ENCODE measurements around the gene AGMO. TPM values are rescaled to one million over a fixed set of nuclear protein-coding genes. Genes with fewer than 3 reads are reported as not detected.

AGMO gene
- total RNA-seq, 1 donor from 2014 or later = 0.36 TPM

GRCh38 chr7:15476531-15476918 is 85.3 kb downstream of the AGMO start:
- no peak for TF ChIP-seq CTCF (IDR thresholded peaks at IDR 0.05; ENCODE audit: borderline replicate concordance)
- H3K4me3 ChIP-seq = peak overlapping the region; percentile 12
- intact Hi-C loops (cut with micrococcal nuclease) = no loop called here
- no peaks in the 10 kb centered on the region for H3K27me3 ChIP-seq (ENCODE audit: low read depth)
- peaks cover 6% of the 10 kb centered on the region for H3K4me1 ChIP-seq
- peaks cover 16% of the 10 kb centered on the region for H3K9me3 ChIP-seq (replicated peaks)
- H3K36me3 ChIP-seq = no peaks in the 10 kb centered on the region
- no peak for DNase-seq
- peak overlapping the region; percentile 16 for H3K27ac ChIP-seq (replicated peaks)

GRCh38 chr7:15475808-15476530 is 85.8 kb downstream of the AGMO start:
- intact Hi-C loops (cut with micrococcal nuclease) = no loop called here
- no peak for TF ChIP-seq CTCF (IDR thresholded peaks at IDR 0.05; ENCODE audit: borderline replicate concordance)
- DNase-seq = no peak
- H3K36me3 ChIP-seq = no peaks in the 10 kb centered on the region
- no peaks in the 10 kb centered on the region for H3K27me3 ChIP-seq (ENCODE audit: low read depth)
- peaks cover under 1% of the 10 kb centered on the region for H3K4me1 ChIP-seq
- H3K4me3 ChIP-seq = peak overlapping the region; percentile 12
- peaks cover 16% of the 10 kb centered on the region for H3K9me3 ChIP-seq (replicated peaks)
- peak overlapping the region; percentile 16 for H3K27ac ChIP-seq (replicated peaks)

DNA sequence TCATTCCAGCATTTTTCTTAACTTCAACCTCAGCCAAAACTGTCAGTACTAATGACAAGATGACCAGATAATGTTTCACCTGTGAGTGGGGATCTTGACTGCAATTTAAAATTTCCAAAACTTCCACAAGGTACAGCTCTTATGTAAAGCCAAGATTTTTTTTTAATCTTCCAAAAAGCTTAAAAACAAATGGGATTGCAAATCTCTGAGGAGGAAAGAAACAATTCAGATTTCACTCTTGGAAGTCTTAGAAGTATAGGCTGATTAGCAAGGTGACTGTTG is 90.2 kb downstream of the AGMO start:
- TF ChIP-seq CTCF (IDR thresholded peaks at IDR 0.05; ENCODE audit: borderline replicate concordance) = no peak
- H3K27ac ChIP-seq (replicated peaks) = no peak overlapping the region

DNA sequence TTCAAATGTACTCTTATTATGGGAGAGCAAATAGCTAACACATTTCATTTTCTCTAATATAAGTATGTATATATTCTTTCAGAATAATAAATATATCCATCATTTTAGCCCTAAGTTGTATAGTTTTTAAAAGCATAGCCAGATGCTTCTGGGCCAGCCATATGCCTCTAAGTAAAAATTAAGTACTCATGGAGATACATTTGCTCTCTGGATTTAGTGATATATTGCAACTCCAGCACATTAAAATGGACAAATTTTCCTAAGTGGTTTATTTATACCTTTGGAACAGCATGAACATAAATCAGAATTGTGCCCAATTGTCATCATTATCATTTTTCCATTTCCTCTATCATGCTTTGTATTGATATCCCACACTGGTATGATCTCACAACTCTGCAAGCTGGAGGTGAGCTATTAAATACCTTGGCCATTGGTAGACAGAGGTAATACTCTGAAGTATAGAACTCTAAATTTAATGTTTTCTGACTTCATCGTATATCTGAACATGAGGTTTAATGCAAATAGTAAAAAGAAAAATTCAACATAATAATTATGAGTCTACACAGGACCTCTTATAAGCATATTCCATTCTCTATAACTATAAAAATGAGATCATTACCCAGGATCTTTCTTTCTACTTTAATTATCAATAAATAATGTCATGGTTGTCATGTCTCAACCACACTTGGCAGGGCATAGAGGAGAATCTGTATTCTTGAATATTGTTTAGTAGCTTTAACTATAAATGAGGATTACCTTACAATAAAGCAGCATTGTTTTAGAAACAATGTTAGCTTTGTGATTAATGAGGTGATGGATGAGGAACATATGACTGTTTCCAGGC is 90.8 kb downstream of the AGMO start:
- no peaks in the 10 kb centered on the region for H3K27me3 ChIP-seq (ENCODE audit: low read depth)
- TF ChIP-seq CTCF (IDR thresholded peaks at IDR 0.05; ENCODE audit: borderline replicate concordance) = no peak
- H3K9me3 ChIP-seq (replicated peaks) = peaks cover 16% of the 10 kb centered on the region
- H3K27ac ChIP-seq (replicated peaks) = no peak overlapping the region
- H3K4me1 ChIP-seq = no peaks in the 10 kb centered on the region
- H3K36me3 ChIP-seq = no peaks in the 10 kb centered on the region
- DNase-seq = no peak
- intact Hi-C loops (cut with micrococcal nuclease) = no loop called here
- H3K4me3 ChIP-seq = no peak overlapping the region

More for the DNA sequence above, 90.2 kb downstream of the AGMO start:
- no peaks in the 10 kb centered on the region for H3K36me3 ChIP-seq
- no peak overlapping the region for H3K4me3 ChIP-seq
- peaks cover 16% of the 10 kb centered on the region for H3K9me3 ChIP-seq (replicated peaks)
- intact Hi-C loops (cut with micrococcal nuclease) = no loop called here
- no peaks in the 10 kb centered on the region for H3K4me1 ChIP-seq
- DNase-seq = no peak
- H3K27me3 ChIP-seq (ENCODE audit: low read depth) = no peaks in the 10 kb centered on the region

- Histone ChIP-seq H3K27ac (replicated peaks) (peak overlapping the region; percentile 69), H3K9me3 (replicated peaks) (no peaks in the 10 kb centered on the region), H3K4me3 (no peak overlapping the region), H3K4me1 (peaks cover 39% of the 10 kb centered on the region), H3K27me3 (ENCODE audit: low read depth) (no peaks in the 10 kb centered on the region), H3K36me3 (no peaks in the 10 kb centered on the region)
- intact Hi-C loops (cut with micrococcal nuclease) = no loop called here
- no peak for DNase-seq
- no peak for TF ChIP-seq CTCF (IDR thresholded peaks at IDR 0.05; ENCODE audit: borderline replicate concordance)
These were observed 97.1 kb downstream of the AGMO start for GRCh38 chr7:15464667-15465121.

Data from left ventricle myocardium inferior (tissue), 1 donor.